GM12878 (cell line): Measurements from ENCODE around the gene CACNG1. TPM values are rescaled to one million over a fixed set of nuclear protein-coding genes. Genes with fewer than 3 reads are reported as not detected.

Experiments
- ATAC-seq: fragments of 200-7000 bp; cut with Tn5 transposase; 3 replicates; pipeline ENCODE4 v1.9.1; 2020; ENCODE audit warnings: mild to moderate bottlenecking, moderate library complexity
- BruUV-seq: library from RNA; stranded (reverse); fragments of 400-500 nt; replicated peaks from 2 replicates; lab custom pipeline; 2021; lab: Mats Ljungman, UMichigan
- CTCF ChIA-PET: fragments of 300-600 bp; sonication (Branson Sonifier 250); formaldehyde crosslinking; extraction: SDS; loops from one replicate; lab custom pipeline; 2021; ENCODE audit warnings: inconsistent platforms; lab: Yijun Ruan, JAX
- POLR2A ChIA-PET: fragments of 350-600 bp; formaldehyde crosslinking; extraction: SDS; loops from one replicate; lab custom pipeline; 2021; ENCODE audit warnings: inconsistent platforms; lab: Charles Lee
- RAD21 ChIA-PET: fragments of 300-600 bp; sonication (Branson Sonifier 250); formaldehyde crosslinking; loops from one replicate; lab custom pipeline; 2023; ENCODE audit warnings: antibody characterized with exemption; ENCODE audit not compliant: unreplicated experiment; lab: Charles Lee
- SMC1A ChIA-PET: fragments of 300-600 bp; sonication (Branson Sonifier 250); formaldehyde crosslinking; loops from one replicate; lab custom pipeline; 2023; ENCODE audit not compliant: unreplicated experiment, uncharacterized antibody; lab: Charles Lee
- DNase-seq: peaks from one replicate; pipeline ENCODE4 v3.0.0-alpha.2; 2011; ENCODE audit warnings: low read depth, low spot score
- FAIRE-seq: peaks from 3 replicates; lab custom pipeline; 2011; peaks lifted over from hg19 to GRCh38; lab: Jason Lieb, UNC
- H2AFZ ChIP-seq: 2 replicates; pipeline ENCODE4 v1.6.0; 2011; ENCODE audit warnings: low read depth, low read length, control low read depth; ENCODE audit not compliant: control insufficient read depth
- H3K27ac ChIP-seq: 2 replicates; pipeline ENCODE4 v1.5.1; 2011; ENCODE audit warnings: control low read depth; ENCODE audit not compliant: control insufficient read depth, insufficient read depth
- H3K27me3 ChIP-seq, 2 experiments: replicated peaks in 1 of 2; 2 replicates each; pipeline versions ENCODE4 v1.6.0 to v1.6.1; 2011; ENCODE audit warnings: low read length in 1 of 2; ENCODE audit not compliant: control insufficient read depth in 2 of 2, insufficient read depth in 2 of 2
- H3K36me3 ChIP-seq, 2 experiments: 2 replicates each; pipeline ENCODE4 v1.5.1; 2011; ENCODE audit warnings: low read length in 1 of 2; ENCODE audit not compliant: control insufficient read depth in 2 of 2, insufficient read depth in 2 of 2
- H3K4me1 ChIP-seq: 2 replicates; pipeline ENCODE4 v1.6.1; 2011; ENCODE audit warnings: mild to moderate bottlenecking, low read length, moderate library complexity, mixed read lengths; ENCODE audit not compliant: control insufficient read depth, insufficient read depth
- H3K4me2 ChIP-seq: 2 replicates; pipeline ENCODE4 v1.6.0; 2011; ENCODE audit warnings: control low read depth; ENCODE audit not compliant: control insufficient read depth, insufficient read depth
- H3K4me3 ChIP-seq: fragments of 200-600 bp; sonication (generic); 2 replicates; pipeline ENCODE4 v1.5.1; 2016
- H3K79me2 ChIP-seq: 2 replicates; pipeline ENCODE4 v1.6.0; 2011; ENCODE audit warnings: low read length; ENCODE audit not compliant: control insufficient read depth, insufficient read depth
- H3K9ac ChIP-seq: 2 replicates; pipeline ENCODE4 v1.8.0; 2011; ENCODE audit warnings: low read length, control low read depth, mixed read lengths; ENCODE audit not compliant: control insufficient read depth, insufficient read depth
- H3K9me3 ChIP-seq: replicated peaks from 3 replicates; pipeline ENCODE4 v1.5.1; 2011; ENCODE audit warnings: mild to moderate bottlenecking, low read length; ENCODE audit not compliant: control insufficient read depth, insufficient read depth
- H4K20me1 ChIP-seq: 2 replicates; pipeline ENCODE4 v1.6.0; 2011; ENCODE audit not compliant: control insufficient read depth, insufficient read depth
- ASH2L ChIP-seq: fragments of 300-600, 200-600 bp; sonication (generic); IDR thresholded peaks from 2 replicates; pipeline ENCODE4 v1.6.1; 2017; ENCODE audit warnings: low read depth, mild to moderate bottlenecking, borderline replicate concordance
- CUX1 ChIP-seq: IDR thresholded peaks from 2 replicates; pipeline ENCODE4 v1.6.1; 2012; ENCODE audit warnings: improper control_type of control experiment, low read depth, low read length; ENCODE audit not compliant: insufficient replicate concordance
- RB1 ChIP-seq: fragments of 450-650 bp; formaldehyde crosslinking; IDR thresholded peaks from 2 replicates; pipeline ENCODE4 v1.6.1; 2017; ENCODE audit warnings: mild to moderate bottlenecking, borderline replicate concordance
- TCF7 ChIP-seq: IDR thresholded peaks from 2 replicates; pipeline ENCODE4 v1.6.1; 2014; ENCODE audit warnings: antibody characterized with exemption, borderline replicate concordance
- whole genome bisulfite sequencing: methylation state at CpG from one replicate; pipeline ENCODE4 v1.1.6; 2016; ENCODE audit warnings: low lambda C conversion rate; ENCODE audit not compliant: insufficient replicate concordance, insufficient coverage; ENCODE audit errors: missing lambda C conversion rate; 5-methylcytosine and 5-hydroxymethylcytosine counted together
- in situ Hi-C: fragments of 300-500 bp; cut with MboI; formaldehyde crosslinking; loops from 9 replicates; pipeline ENCODE4 v1.14.3; 2018; ENCODE audit warnings: mixed read lengths
- intact Hi-C: fragments of 100-400 bp; cut with micrococcal nuclease; formaldehyde crosslinking; loops from one replicate; pipeline ENCODE4 v1.14.2; 2022; ENCODE audit not compliant: unreplicated experiment
- polyA plus RNA-seq, 11 experiments: library from polyadenylated mRNA; depleted of rRNA in 4 of 11; unstranded in 6 of 11; stranded (reverse) in 5 of 11; fragments of >200 nt; fragmentation: Nextera tagmentation in 4 of 11; fragmentation: Illumina TruSeq in 1 of 11; extraction: Ambion mirVana in 4 of 11; extraction: Trizol in 1 of 11; gene quantifications; 1 replicate in 1 of 11; 2 replicates in 10 of 11; pipeline versions ENCODE4 v1.2.1 to v1.2.3, GENCODE V29; 2011 to 2016; ENCODE audit warnings: inconsistent platforms in 2 of 11, missing spikeins in 2 of 11, low read depth in 1 of 11
- total RNA-seq, 4 experiments: library from RNA; depleted of rRNA in 3 of 4; stranded (reverse); fragments of >200 nt in 3 of 4; fragmentation: Illumina TruSeq in 1 of 4; extraction: Trizol in 1 of 4; gene quantifications; 2 replicates each; pipeline versions ENCODE4 v1.2.1 to v1.2.3, GENCODE V29; 2013 to 2021

CACNG1 gene
- total and polyA plus RNA-seq, 10 of the 15 experiments (the other 5 are each of a cell fraction or from before 2014, with no cell fraction given) = not detected

DNA sequence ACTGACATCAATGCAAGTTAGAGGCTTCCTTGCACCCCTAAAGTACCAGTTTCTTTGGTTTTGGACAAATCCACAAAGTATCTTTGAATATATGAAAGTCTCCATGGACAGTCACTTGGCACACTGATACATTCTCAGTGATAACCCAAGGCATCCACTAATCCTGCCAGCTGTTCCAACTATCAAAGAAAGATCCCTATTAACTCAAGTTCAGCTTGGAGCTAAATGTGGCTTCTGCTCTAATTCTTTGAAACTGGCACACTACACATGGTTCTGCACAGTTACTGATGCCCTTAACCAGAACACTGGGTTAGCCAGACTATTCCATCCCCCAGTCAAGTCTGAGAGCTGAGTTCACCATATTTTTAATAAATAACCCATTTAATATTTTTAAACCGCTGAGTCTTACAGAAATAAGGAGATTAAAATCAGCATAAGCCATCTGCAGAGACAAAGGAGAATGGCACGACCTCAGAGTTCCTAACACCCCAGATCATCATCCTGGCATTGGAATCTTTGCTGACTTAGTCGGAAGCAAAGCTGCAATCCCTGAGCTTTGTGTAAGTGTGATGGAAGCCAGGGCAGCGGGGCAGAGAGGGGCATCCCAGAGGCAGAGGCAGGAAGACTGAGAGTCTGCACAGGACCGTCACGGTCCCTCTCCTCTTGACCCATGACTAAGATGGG is 6.3 kb downstream of the CACNG1 start:
- CTCF ChIA-PET = interaction anchor here (1.0 kb wide), 1 partner anchor 139 kb away, joined by 3 read pairs; no protein-coding TSS in a partner anchor
- BruUV-seq = no TSS peak
- peaks cover 3% of the 10 kb centered on the region for H3K9me3 ChIP-seq
- TF ChIP-seq ASH2L = no peak
- no peak for TF ChIP-seq RB1
- TF ChIP-seq TCF7 = no peak
- no peak for TF ChIP-seq CUX1
- H2AFZ ChIP-seq = no peak overlapping the region
- H3K4me2 ChIP-seq = no peak overlapping the region
- no peaks in the 10 kb centered on the region for H3K36me3 ChIP-seq
- no peak overlapping the region for H3K4me3 ChIP-seq
- DNase-seq = no peak
- no peaks in the 10 kb centered on the region for H4K20me1 ChIP-seq
- SMC1A ChIA-PET = interaction anchor here (1.2 kb wide), 1 partner anchor 32 kb away, joined by 3 read pairs; no protein-coding TSS in a partner anchor
- no peaks in the 10 kb centered on the region for H3K27me3 ChIP-seq
- in situ Hi-C loops (no loop called here), intact Hi-C loops (no loop called here)
- FAIRE-seq = no peak
- H3K4me1 ChIP-seq = peaks cover 7% of the 10 kb centered on the region
- no peaks in the 10 kb centered on the region for H3K79me2 ChIP-seq
- H3K27ac ChIP-seq = no peak overlapping the region
- 61% methylated on average over 6 of the region's 6 CpGs for WGBS
- POLR2A ChIA-PET = interaction anchor here (1.0 kb wide), 1 partner anchor 31 kb away, joined by 3 read pairs; no protein-coding TSS in a partner anchor
- RAD21 ChIA-PET = no interaction called here
- no peak overlapping the region for H3K9ac ChIP-seq
- no peak for ATAC-seq
